ENCODE data around the gene CACNA2D4.

Gene CACNA2D4

GRCh38 chr12:1843641-1844005 lies 74.8 kb downstream of the CACNA2D4 start:
- no peak for DNase-seq (ENCODE audit: low read depth)

DNA sequence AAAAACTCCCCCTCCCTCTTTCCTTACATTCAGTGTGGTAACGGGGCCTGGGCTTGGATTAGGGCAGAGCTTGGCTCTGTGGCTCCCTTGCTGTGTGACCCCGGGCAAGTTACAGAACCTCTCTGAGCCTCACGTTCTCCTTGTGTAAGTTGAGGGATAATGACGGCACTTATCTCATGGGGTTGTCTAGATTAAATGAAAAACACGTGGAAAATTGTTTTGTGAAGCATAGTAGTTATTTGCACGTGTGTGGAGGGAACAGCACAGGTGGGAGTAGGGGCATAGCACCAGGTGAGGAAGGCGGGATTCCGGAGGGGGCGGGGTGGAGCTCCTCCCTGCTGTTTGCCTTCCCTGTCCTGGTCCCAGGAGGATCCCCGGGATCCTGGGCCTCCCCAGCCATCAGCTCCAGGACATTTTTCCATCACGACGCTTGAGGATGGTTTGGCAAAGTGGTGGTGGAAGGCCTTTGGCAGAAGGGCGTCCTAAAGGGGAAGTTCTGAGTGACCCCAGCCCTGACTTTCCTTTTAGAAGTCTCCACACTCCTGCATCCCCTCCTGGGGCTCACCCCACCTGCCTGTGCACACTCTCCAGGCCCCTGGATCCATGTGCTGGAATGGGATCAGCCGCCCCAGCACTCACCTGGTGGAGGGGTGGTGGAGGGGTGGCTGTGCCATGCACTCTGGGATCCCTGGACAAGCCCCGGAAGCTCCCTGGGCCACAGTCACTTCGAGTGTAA lies 75.4 kb downstream of the CACNA2D4 start:
- no peak for DNase-seq (ENCODE audit: low read depth)

DNA sequence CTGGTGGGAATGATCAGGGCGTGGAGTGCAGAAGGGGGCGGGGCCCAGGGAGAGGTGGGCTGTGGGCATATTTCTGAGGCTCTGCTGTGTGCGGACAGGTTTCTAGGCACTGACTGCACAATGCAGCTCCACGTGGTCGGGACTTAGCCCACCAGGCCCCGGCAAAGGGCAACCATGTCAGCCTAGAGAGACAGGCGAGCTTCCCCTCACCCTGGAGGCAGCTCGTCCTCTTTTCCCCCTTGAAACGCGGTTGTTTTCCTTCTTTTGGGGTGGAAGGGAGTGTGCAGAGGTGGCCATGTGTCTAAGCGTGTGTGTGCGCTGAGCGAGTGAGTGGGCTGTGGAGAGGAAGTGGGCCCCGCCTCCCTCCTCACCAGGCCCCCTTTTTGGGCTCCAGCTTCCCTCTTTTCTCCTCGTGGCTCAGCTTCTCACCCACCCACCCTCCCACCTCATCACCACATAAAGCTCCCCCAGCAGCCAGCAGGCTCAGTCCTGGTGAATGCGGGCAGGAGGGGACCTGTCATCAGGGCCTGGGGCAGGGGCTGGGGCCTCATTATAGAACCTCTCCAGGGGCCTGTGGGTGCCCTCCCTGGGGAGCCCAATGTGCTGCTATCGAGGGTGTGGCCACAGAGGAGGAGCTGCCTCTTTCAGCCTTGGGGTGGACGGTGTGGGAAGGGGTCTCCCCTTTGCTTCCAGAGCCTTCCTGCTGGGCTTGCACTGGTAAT lies 76.1 kb downstream of the CACNA2D4 start:
- DNase-seq (ENCODE audit: low read depth): no peak

DNA sequence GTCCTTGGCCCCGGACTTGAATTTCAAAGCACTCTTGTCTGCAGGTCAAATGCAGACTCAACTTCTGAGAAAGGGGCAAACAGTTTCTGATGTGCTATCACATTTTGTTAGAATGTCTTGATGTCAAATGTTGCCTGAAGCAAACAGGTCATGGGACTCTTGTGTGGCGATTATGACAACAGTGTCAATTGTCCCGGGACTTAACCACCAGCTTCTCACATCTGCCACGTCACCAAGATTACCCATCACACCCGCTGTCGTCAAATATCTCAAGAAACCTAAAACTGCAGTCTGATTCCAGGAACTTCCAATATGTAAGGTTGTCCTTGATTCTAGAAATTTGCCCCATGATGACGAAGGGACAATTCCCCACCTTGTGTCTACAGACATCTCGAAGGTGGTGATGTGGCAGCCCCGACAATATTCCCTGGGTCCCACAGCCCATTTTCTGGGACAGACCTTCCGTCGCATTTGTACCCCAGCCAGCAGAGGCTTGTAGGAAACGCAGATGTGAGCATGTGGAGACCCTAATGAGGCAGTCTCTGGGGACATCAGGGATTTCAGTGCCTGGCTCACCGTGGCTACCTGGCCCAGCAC lies 76.8 kb downstream of the CACNA2D4 start:
- no peak for DNase-seq (ENCODE audit: low read depth)

DNA sequence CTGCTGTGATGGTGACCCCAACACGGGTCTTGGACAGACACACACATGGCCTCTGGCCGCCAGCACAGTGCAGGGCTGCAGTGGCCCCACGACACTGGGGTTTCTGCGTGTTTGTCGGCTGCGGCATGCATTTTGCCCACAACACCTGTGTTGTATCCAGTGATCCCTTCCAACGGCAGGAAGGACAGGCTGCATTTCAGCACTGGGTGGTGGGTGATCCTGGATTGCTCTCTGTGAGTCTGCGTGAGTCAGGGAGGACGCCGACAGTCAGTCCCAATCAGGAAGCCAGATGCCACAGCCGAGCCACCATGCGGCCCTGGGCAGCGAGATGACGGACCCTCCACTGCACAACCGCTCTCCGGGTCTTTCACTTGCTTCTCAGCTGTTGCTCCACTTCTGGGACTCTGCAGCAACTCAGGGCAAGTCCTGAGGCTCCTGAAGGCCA lies 77.4 kb downstream of the CACNA2D4 start:
- DNase-seq (ENCODE audit: low read depth): no peak

DNA sequence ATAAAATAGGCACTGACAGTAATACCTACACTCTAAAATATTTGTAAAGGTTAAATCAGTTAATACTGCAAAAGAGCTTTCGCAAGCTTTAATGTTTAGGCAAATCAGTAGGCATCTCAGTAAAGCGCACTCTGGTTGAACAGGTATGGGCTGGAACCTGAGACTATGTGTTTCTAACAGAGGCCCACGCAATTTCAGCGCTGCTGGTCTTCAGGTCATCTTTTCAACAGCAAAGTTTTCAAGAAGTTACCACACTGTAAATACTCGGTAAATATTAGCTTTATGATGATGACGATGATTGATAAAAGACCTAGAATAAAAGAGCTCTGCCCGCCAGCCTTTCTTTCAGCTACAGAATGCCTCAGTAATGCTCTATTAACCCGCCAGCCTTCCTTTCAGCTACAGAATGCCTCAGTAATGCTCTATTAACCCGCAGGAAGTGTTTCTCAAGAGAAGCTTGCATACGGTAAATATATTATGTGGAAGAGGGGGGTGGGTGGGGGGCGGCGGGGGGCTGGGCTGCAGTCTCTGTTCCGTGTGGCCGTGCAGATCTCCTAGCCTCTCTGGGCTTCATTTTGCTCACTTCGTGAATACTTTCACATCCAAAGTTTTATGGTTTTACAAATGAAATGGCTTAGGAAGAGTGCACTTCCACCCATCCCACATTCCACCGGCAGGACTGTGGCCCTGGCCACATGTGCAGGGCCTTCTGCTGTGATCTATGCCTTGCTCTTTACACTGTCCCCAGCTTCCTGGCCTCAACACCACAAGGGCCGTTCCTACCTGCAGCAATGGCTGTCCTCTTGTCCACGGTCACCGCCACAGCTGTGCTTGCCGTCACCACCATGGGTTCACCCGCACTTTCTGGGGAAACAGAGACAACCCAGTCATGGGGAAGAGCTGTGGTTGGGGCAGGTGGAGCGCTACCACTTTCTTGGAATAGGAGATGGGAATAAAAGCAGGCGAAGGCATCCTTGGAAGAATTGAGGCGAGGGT lies 78.2 kb downstream of the CACNA2D4 start:
- no peak for DNase-seq (ENCODE audit: low read depth)

GRCh38 chr12:1839464-1839863 lies 79.0 kb downstream of the CACNA2D4 start:
- DNase-seq (ENCODE audit: low read depth): no peak

DNA sequence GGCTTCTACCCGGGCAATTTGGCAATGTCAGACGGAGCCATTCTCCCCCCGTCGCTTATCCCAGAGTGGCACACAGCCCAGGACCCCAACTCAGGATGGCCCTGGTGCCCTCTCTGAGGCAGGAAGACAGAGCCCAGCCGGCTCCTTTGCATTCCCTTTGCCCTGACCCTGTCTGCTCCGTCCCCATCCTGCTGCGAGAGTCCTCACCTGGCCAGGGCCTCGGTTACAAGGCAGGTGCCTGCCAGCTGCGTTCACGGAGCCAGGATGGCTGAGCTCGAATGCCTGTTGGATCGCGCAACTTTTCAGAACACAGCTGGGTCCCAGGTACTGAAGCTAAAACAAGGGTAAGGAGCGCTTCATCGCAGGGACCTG lies 79.5 kb downstream of the CACNA2D4 start:
- DNase-seq (ENCODE audit: low read depth): no peak

DNA sequence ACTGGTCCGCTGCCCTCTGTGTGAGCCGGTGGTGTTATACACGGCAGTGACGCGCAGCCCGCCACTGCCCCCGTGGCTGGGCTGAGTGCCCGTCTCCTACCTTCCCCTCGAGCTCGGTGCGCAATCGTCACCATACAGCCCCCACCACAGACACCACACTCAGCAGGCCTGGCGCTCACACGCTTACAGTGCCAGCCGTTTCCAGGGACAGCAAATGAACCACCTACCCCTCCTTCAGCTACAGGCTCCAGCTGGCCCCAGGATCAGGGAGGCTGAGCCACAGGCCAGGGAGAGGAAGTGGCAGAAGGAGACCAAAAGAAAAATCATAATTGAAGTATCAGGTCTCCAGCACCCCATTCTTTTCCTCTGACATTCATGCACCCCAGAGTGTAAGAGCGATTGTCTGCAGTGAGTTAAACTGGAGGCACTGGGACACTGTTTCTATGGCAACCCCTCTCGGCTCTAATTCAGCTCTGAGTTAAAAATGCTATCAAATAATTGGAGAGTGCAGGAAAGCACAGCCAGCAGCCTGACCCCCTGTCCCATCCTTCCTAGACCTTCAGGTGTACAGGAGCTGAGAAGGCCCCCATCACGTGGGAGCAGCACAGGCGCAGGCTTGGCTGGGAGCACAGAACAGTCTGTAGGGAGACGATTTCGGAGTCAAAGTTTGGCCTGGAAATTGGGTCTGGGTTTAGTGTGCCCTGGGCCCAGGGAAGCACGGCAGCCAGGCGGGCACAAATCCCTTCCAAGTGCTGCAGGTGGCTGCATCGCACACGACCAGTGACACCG lies 80.1 kb downstream of the CACNA2D4 start:
- DNase-seq (ENCODE audit: low read depth): no peak

- no peak for DNase-seq (ENCODE audit: low read depth)
Observed at GRCh38 chr12:1837541-1838204, 80.8 kb downstream of the CACNA2D4 start.

DNA sequence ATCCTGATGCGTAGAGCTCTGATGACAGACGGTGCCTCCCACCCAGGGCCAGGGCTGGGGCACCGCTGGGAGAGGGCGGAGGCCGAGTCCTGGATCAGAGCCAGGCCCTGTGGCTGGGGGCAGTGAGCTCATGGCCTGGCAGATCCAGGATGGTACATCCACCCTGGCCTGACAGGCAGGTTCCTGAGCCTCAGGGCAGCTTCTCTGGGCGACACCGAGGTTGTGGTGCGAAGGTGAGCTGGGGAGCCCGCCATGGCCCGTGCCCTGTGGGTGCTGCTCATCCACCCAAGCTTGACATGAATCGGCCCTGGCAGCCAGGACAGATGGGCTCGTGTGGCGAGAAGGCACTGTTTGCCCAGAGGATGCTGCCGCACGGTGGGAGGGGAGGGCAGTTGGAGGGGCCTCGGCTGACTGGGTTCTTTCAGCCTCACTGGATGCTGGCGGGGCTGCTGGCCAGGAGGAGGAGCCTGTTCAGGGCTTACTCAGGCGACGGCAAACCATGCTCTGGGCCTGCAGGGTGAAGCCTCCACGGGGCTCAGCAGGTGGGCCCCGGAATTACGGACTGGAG lies 81.5 kb downstream of the CACNA2D4 start:
- DNase-seq (ENCODE audit: low read depth): no peak

DNA sequence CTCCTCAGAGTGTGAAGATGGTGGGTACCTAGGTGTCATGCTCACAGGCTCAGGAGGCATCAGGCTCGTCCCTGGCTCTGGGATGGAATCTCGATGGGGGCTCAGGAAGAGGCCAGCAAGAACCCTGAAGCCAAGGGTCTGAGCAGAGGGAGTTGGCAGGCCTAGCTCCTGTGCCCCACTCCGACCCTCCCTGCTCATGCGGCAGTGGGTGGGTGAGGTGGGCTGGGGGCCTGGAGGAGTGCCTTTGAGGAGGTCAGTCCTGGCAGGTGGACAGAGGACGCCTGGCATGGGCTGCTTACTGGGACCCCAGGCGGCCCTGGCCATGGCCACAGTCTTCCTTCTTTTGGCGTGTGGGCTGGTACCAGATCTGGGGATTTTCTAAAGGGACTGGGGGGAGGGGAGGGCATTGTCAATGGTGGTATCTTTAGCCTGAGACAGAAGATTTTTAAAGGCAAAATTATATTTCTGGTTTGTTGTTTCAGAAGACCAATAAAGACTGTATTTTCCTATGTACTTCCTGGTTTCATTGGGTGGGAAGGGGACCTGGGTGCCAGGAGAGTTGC lies 82.1 kb downstream of the CACNA2D4 start:
- DNase-seq (ENCODE audit: low read depth): no peak

DNA sequence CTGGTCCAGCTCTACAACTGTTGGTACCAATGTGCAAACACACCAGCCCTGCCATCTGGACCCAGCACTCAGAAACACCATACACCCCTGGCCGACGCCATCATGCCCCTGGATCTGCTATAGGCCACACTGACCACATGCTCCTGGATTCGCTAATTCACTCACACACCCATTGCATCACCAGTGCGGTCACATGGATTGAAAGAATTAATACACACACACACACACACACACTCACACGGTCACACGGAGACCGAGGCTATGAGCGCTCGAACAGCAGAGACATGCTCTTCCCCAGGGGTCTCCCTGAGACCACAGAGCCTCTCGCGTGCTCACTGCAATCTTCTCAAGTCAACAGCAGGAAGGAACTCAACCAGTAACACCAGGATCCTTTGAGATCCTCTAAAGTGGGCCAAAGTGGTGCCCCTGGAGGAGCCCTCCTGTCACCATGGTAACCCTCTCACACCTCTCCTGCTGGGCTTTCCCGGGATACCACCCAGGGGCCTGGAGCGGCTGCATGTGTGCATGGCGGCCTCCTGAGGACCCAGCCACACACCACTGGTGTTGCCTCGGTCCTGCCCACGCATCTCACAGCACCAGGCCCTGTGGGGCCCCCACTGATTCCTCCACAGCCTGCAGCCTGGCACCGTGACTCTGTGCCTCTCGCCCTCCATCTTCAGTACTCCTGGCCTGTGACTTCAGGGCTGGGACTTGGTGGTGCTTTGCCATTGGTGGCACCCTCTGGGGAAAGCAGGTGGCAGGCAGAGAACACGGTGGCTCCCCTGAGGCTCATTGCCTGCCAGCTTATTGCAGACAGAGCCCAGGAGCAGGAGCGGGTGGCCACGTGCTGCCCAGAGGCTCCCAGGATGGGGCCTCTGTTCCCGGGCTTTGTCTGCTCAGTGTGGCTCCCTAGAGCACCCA lies 83.0 kb downstream of the CACNA2D4 start:
- DNase-seq (ENCODE audit: low read depth): no peak

DNA sequence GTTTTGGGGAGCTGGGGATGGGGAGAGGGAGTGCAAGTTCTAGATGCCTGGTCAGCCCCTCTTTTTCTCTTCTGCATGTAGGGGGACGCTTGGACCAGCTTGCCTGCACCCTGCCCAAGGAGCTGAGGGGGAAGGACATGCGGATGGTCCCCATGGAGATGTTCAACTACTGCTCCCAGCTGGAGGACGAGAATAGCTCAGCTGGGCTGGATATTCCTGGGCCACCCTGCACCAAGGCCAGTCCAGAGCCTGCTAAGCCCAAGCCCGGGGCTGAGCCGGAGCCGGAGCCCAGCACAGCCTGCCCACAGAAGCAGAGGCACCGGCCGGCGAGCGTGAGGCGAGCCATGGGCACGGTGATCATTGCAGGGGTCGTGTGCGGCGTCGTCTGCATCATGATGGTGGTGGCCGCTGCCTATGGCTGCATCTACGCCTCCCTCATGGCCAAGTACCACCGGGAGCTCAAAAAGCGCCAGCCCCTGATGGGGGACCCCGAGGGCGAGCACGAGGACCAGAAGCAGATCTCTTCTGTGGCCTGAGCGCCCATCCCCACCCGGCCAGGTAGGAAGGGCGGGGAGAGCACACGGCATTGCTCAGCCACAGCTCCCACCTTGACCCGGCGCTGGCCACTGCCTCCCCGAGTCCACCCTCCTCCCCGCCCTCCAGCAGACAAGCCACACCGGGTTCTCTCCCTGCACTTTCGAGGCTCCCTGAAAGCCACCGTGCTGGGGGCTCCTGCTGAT lies 84.1 kb downstream of the CACNA2D4 start:
- no peak for DNase-seq (ENCODE audit: low read depth)

GRCh38 chr12:1833596-1834028 lies 84.8 kb downstream of the CACNA2D4 start:
- DNase-seq (ENCODE audit: low read depth): no peak

- DNase-seq (ENCODE audit: low read depth): no peak
Observed at GRCh38 chr12:1832801-1833595, 85.5 kb downstream of the CACNA2D4 start.
